Camera-type eye (tissue), 1 donor: ENCODE measurements around the gene TEX48. TPM values are rescaled to one million over a fixed set of nuclear protein-coding genes. Genes with fewer than 3 reads are reported as not detected.

ENCODE experiments used
- total RNA-seq: library from RNA; depleted of rRNA; stranded (reverse); fragments of >200 nt; gene quantifications from one replicate; pipeline ENCODE4 v1.2.3, GENCODE V29; 2014

The TEX48 gene
- total RNA-seq = not detected

GRCh38 chr9:114681594-114682332 is at the start of gene TEX48:
Gene TEX48, minus strand, starts transcription at chr9:114682192. Its CDS starts 10,469 bp downstream, at chr9:114671723.

GRCh38 chr9:114657705-114658104 is 24.3 kb downstream of the TEX48 start, which contains the start of gene TEX53:
Gene TEX53, minus strand, starts transcription at chr9:114657805. Its CDS starts 31 bp downstream, at chr9:114657774.

Other genes starting within 250 kb of the TEX48 start
- gene WHRN, start 176.7 kb downstream of the TEX48 start, total RNA-seq = 16.6 TPM
- gene ATP6V1G1, start 94.4 kb downstream of the TEX48 start, total RNA-seq = 250 TPM
- gene TMEM268, start 70.9 kb downstream of the TEX48 start, total RNA-seq = 19.2 TPM
- gene TEX53, start 24.4 kb downstream of the TEX48 start, total RNA-seq = not detected
- 1.0 TPM for gene TNFSF15, start 123.8 kb upstream of the TEX48 start, total RNA-seq
- gene TNFSF8, start 248.4 kb upstream of the TEX48 start, total RNA-seq = 0.16 TPM